MM.1S (cell line): Measurements from ENCODE around the gene SYNJ1.

Source experiments
- EZH2 ChIP-seq: fragments of 300-600 bp; sonication (generic); optimal IDR thresholded peaks from 2 replicates; pipeline ENCODE3; 2017; ENCODE audit warnings: low read depth, mild to moderate bottlenecking, antibody characterized with exemption, low read length, mixed read lengths
- EZH2phosphoT487 ChIP-seq: fragments of 300-600 bp; sonication (generic); IDR thresholded peaks from 2 replicates; pipeline ENCODE4 v1.6.1; 2018; ENCODE audit warnings: antibody characterized with exemption, low read length
- TF ChIP-seq, protein P1 (sequence below): fragments of 300-600 bp; sonication (generic); IDR thresholded peaks from 2 replicates; pipeline ENCODE4 v1.5.1; 2016; ENCODE audit warnings: antibody characterized with exemption, low read length, mixed read lengths

DNA sequence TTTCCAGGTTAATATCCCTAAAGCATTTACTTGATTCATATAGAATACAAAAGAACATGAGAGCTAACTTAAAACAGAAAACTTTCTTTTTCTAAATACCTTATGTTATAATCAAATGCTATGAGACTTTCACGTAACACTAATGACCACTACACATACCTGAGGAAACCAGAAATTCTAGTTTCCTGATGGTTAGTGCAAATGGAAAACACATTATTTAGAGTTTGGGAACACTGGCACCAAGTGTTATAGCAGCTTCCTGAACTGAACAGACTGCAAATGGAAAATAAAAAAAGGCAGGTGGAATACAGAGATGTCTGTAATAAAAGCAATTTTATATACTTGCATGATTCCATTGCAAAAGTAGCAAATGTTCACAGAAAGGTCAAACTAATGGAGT, 28.3 kb upstream of the SYNJ1 start:
- TF ChIP-seq, protein P1, sequence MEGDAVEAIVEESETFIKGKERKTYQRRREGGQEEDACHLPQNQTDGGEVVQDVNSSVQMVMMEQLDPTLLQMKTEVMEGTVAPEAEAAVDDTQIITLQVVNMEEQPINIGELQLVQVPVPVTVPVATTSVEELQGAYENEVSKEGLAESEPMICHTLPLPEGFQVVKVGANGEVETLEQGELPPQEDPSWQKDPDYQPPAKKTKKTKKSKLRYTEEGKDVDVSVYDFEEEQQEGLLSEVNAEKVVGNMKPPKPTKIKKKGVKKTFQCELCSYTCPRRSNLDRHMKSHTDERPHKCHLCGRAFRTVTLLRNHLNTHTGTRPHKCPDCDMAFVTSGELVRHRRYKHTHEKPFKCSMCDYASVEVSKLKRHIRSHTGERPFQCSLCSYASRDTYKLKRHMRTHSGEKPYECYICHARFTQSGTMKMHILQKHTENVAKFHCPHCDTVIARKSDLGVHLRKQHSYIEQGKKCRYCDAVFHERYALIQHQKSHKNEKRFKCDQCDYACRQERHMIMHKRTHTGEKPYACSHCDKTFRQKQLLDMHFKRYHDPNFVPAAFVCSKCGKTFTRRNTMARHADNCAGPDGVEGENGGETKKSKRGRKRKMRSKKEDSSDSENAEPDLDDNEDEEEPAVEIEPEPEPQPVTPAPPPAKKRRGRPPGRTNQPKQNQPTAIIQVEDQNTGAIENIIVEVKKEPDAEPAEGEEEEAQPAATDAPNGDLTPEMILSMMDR = no peak
- TF ChIP-seq EZH2phosphoT487 (no peak), EZH2 (no peak)
